SU-DHL-6 (cell line): ENCODE results near the gene NUDCD2.

Experiments used
- CTCF ChIP-seq: fragments of 200-600 bp; sonication (generic); IDR thresholded peaks from one replicate; pipeline ENCODE4 v1.5.1; 2017; ENCODE audit warnings: antibody characterized with exemption, mild to moderate bottlenecking, low read length, moderate library complexity; ENCODE audit not compliant: insufficient read depth, poor library complexity, severe bottlenecking
- EZH2phosphoT487 ChIP-seq: fragments of 200-600 bp; sonication (generic), shearing (Covaris generic); conservative IDR thresholded peaks from 2 replicates; pipeline ENCODE4 v1.6.1; 2018; ENCODE audit warnings: mild to moderate bottlenecking, antibody characterized with exemption, low read length, moderate library complexity, mixed read lengths

- TF ChIP-seq CTCF (no peak), EZH2phosphoT487 (no peak)
Measured at GRCh38 chr5:163460562-163461171, 765 bp upstream of the NUDCD2 start, which contains the start of gene HMMR.
